Endothelial cell of umbilical vein (primary cell): ENCODE results near the gene NCLN. TPM values are rescaled to one million over a fixed set of nuclear protein-coding genes. Genes with fewer than 3 reads are reported as not detected.

ENCODE experiments used
- BruUV-seq: library from RNA; stranded (reverse); fragments of 400-500 nt; replicated peaks from 2 replicates; lab custom pipeline; 2021; lab: Mats Ljungman, UMichigan
- CTCF ChIA-PET: fragments of 300-600, 350-600 bp; sonication (Branson Sonifier 250); formaldehyde crosslinking; loops from one replicate; lab custom pipeline; 2021; ENCODE audit warnings: antibody characterized with exemption, inconsistent platforms; lab: Charles Lee
- POLR2A ChIA-PET: fragments of 300-600, 350-600 bp; sonication (Branson Sonifier 250); formaldehyde crosslinking; loops from one replicate; lab custom pipeline; 2021; ENCODE audit warnings: antibody characterized with exemption, inconsistent platforms; lab: Charles Lee
- DNase-seq: peaks from one replicate; pipeline ENCODE4 v3.0.0-alpha.2; 2011; ENCODE audit warnings: low read depth, low spot score
- FAIRE-seq: peaks from 2 replicates; lab custom pipeline; 2011; peaks lifted over from hg19 to GRCh38; lab: Jason Lieb, UNC
- H2AFZ ChIP-seq: 2 replicates; pipeline ENCODE4 v1.6.0; 2012; ENCODE audit warnings: low read depth, low read length, control low read depth, inconsistent platforms
- H3K27ac ChIP-seq: 2 replicates; pipeline ENCODE4 v1.5.1; 2011; ENCODE audit warnings: low read depth, mild to moderate bottlenecking, control low read depth, low read length, moderate library complexity; ENCODE audit not compliant: insufficient read depth
- H3K27me3 ChIP-seq, 2 experiments: 2 replicates each; pipeline versions ENCODE4 v1.6.0 to v1.6.1; 2011; ENCODE audit warnings: low read length in 2 of 2, mixed read lengths in 1 of 2; ENCODE audit not compliant: control insufficient read depth in 2 of 2, insufficient read depth in 2 of 2
- H3K36me3 ChIP-seq, 2 experiments: 2 replicates in 1 of 2; 3 replicates in 1 of 2; pipeline ENCODE4 v1.5.1; 2011; ENCODE audit warnings: low read length in 2 of 2, mild to moderate bottlenecking in 1 of 2, moderate library complexity in 1 of 2; ENCODE audit not compliant: control insufficient read depth in 2 of 2, insufficient read depth in 2 of 2; ENCODE audit errors: extremely low read depth in 1 of 2
- H3K4me1 ChIP-seq: 3 replicates; pipeline ENCODE4 v1.5.1; 2011; ENCODE audit warnings: mild to moderate bottlenecking, low read length; ENCODE audit not compliant: control insufficient read depth, insufficient read depth; ENCODE audit errors: extremely low read depth
- H3K4me2 ChIP-seq: 2 replicates; pipeline ENCODE4 v1.6.1; 2011; ENCODE audit warnings: low read length, control low read depth, mixed read lengths; ENCODE audit not compliant: insufficient read depth
- H3K4me3 ChIP-seq, 3 experiments: fragments of 200-600 bp in 1 of 3; sonication (generic), shearing (Covaris generic) in 1 of 3; replicated peaks in 1 of 3; 2 replicates each; pipeline ENCODE4 v1.5.1; 2011 to 2016; ENCODE audit warnings: control low read depth in 3 of 3, low read length in 3 of 3, mild to moderate bottlenecking in 2 of 3, inconsistent platforms in 1 of 3, low read depth in 1 of 3, moderate library complexity in 1 of 3; ENCODE audit not compliant: insufficient read depth in 1 of 3
- H3K79me2 ChIP-seq: 2 replicates; pipeline ENCODE4 v1.6.0; 2012; ENCODE audit warnings: low read length, inconsistent platforms; ENCODE audit not compliant: control insufficient read depth, insufficient read depth
- H3K9ac ChIP-seq: replicated peaks from 2 replicates; pipeline ENCODE3; 2011; ENCODE audit warnings: low read length, control low read depth; ENCODE audit not compliant: insufficient read depth; ENCODE audit errors: extremely low read depth
- H3K9me1 ChIP-seq: replicated peaks from 3 replicates; pipeline ENCODE4 v1.6.0; 2011; ENCODE audit warnings: mild to moderate bottlenecking, low read length; ENCODE audit not compliant: control insufficient read depth, insufficient read depth; ENCODE audit errors: extremely low read depth
- H3K9me3 ChIP-seq: replicated peaks from 2 replicates; pipeline ENCODE4 v1.5.1; 2012; ENCODE audit warnings: low read length, inconsistent platforms; ENCODE audit not compliant: control insufficient read depth, insufficient read depth
- H4K20me1 ChIP-seq: replicated peaks from 2 replicates; pipeline ENCODE3; 2011; ENCODE audit warnings: mild to moderate bottlenecking, low read length; ENCODE audit not compliant: control insufficient read depth, insufficient read depth; ENCODE audit errors: extremely low read depth
- EZH2 ChIP-seq: IDR thresholded peaks from 2 replicates; pipeline ENCODE4 v1.6.1; 2012; ENCODE audit warnings: borderline replicate concordance, low read depth, mild to moderate bottlenecking, moderate library complexity, low read length, inconsistent platforms; ENCODE audit not compliant: severe bottlenecking
- FOS ChIP-seq: IDR thresholded peaks from 2 replicates; pipeline ENCODE4 v1.6.1; 2011; ENCODE audit warnings: mild to moderate bottlenecking, low read length, moderate library complexity, borderline replicate concordance; ENCODE audit not compliant: insufficient read depth
- GATA2 ChIP-seq: IDR thresholded peaks from 2 replicates; pipeline ENCODE4 v1.7.0; 2011; ENCODE audit warnings: low read depth, mild to moderate bottlenecking, moderate library complexity, mixed read lengths, low read length; ENCODE audit not compliant: insufficient read length, insufficient read depth
- JUN ChIP-seq: IDR thresholded peaks from 2 replicates; pipeline ENCODE4 v1.6.1; 2011; ENCODE audit warnings: borderline replicate concordance, low read depth; ENCODE audit not compliant: insufficient read length, insufficient read depth
- MYC ChIP-seq: IDR thresholded peaks from one replicate; pipeline ENCODE4 v1.6.1; 2011; ENCODE audit warnings: mild to moderate bottlenecking, low read depth, low read length
- POLR2AphosphoS5 ChIP-seq: IDR thresholded peaks from 2 replicates; pipeline ENCODE4 v1.6.1; 2012; ENCODE audit warnings: low read depth, mild to moderate bottlenecking, control low read depth, low read length, moderate library complexity; ENCODE audit not compliant: insufficient read depth
- dilution Hi-C: fragments of 300-500 bp; cut with MboI; formaldehyde crosslinking; loops from one replicate; pipeline ENCODE4 v1.15.0; 2019; ENCODE audit warnings: low sequenced_read_pairs; ENCODE audit not compliant: extremely low pct_ligation_motif_present
- intact Hi-C: fragments of 100-400 bp; cut with micrococcal nuclease; formaldehyde crosslinking; loops from one replicate; pipeline ENCODE4 v1.10.0; 2022
- polyA plus RNA-seq, 4 experiments: library from polyadenylated mRNA; depleted of rRNA in 3 of 4; stranded (reverse) in 3 of 4; unstranded in 1 of 4; fragments of >200 nt; gene quantifications; 2 replicates each; pipeline versions ENCODE4 v1.2.1 to v1.2.3, GENCODE V29; 2011 to 2012; ENCODE audit warnings: missing spikeins in 1 of 4
- total RNA-seq: library from RNA; stranded (reverse); gene quantifications from 2 replicates; pipeline ENCODE4 v1.2.3, GENCODE V29; 2021
- TF ChIP-seq, protein P1 (sequence below), 2 donors: IDR thresholded peaks; 1 replicate in 1 of 2; 2 replicates in 1 of 2; pipeline ENCODE4 v1.5.1; 2011; ENCODE audit warnings: low read length in 2 of 2, mild to moderate bottlenecking in 2 of 2, moderate library complexity in 2 of 2, control low read depth in 1 of 2, inconsistent platforms in 1 of 2, low read depth in 1 of 2; ENCODE audit not compliant: insufficient read depth in 1 of 2; ENCODE audit errors: extremely low read depth in 1 of 2

The NCLN gene
- total and polyA plus RNA-seq, 2 donors (not counting 3 experiments of a cell fraction or from before 2014, with no cell fraction given): 97.2 to 102 TPM

DNA sequence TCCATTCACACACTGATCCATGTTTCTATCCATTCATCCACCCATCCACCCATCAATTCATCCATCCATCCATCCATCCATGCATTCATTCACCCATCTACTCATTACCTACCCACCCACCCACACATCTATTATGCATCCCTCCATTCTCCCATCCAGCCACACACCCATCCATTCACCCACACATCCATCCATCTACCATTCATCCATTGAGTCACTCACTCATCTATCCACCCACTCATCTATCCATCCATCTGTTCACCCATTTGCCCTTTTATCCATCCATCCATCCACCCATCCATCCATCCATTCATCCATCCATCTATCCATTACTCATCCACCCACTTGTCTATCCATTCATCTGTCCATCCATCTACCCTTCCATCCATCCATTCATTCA lies 68.8 kb downstream of the NCLN start:
- H3K4me2 ChIP-seq: no peak overlapping the region
- H3K9me3 ChIP-seq: no peaks in the 10 kb centered on the region
- H3K4me1 ChIP-seq: no peaks in the 10 kb centered on the region
- no peaks in the 10 kb centered on the region for H4K20me1 ChIP-seq
- no peak for TF ChIP-seq GATA2
- no peak for TF ChIP-seq FOS
- TF ChIP-seq POLR2AphosphoS5: no peak
- TF ChIP-seq JUN: no peak
- TF ChIP-seq, protein P1, sequence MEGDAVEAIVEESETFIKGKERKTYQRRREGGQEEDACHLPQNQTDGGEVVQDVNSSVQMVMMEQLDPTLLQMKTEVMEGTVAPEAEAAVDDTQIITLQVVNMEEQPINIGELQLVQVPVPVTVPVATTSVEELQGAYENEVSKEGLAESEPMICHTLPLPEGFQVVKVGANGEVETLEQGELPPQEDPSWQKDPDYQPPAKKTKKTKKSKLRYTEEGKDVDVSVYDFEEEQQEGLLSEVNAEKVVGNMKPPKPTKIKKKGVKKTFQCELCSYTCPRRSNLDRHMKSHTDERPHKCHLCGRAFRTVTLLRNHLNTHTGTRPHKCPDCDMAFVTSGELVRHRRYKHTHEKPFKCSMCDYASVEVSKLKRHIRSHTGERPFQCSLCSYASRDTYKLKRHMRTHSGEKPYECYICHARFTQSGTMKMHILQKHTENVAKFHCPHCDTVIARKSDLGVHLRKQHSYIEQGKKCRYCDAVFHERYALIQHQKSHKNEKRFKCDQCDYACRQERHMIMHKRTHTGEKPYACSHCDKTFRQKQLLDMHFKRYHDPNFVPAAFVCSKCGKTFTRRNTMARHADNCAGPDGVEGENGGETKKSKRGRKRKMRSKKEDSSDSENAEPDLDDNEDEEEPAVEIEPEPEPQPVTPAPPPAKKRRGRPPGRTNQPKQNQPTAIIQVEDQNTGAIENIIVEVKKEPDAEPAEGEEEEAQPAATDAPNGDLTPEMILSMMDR (IDR thresholded peaks at IDR 0.05; ENCODE audit: extremely low read depth in 1 of 2, insufficient read depth in 1 of 2, low read depth in 1 of 2, low read length in 2 of 2): no peak
- no peak for TF ChIP-seq EZH2
- TF ChIP-seq MYC: no peak
- H3K79me2 ChIP-seq: no peaks in the 10 kb centered on the region
- no peaks in the 10 kb centered on the region for H3K9me1 ChIP-seq
- BruUV-seq: no TSS peak
- DNase-seq (no peak), FAIRE-seq (no peak)
- intact Hi-C loops: no loop called here
- ChIA-PET POLR2A (no interaction called here), CTCF (interaction anchor here (1.7 to 1.8 kb wide), 2 partner anchors 16 to 26 kb away, joined by 4 read pairs; no protein-coding TSS in a partner anchor)
- no peak overlapping the region for H3K4me3 ChIP-seq
- H3K9ac ChIP-seq: no peak overlapping the region
- no peaks in the 10 kb centered on the region for H3K27me3 ChIP-seq
- dilution Hi-C loops: no loop called here
- H3K36me3 ChIP-seq: no peaks in the 10 kb centered on the region
- no peak overlapping the region for H2AFZ ChIP-seq
- no peak overlapping the region for H3K27ac ChIP-seq
